ENCODE data around the gene RPRM.

GRCh38 chr2:153495725-153496124 lies 17.2 kb upstream of the RPRM start:
- TF ChIP-seq CTCF (IDR thresholded peaks at IDR 0.05) (no peak), ZFX (IDR thresholded peaks at IDR 0.05; ENCODE audit: borderline replicate concordance) (no peak)

All from 22Rv1 (cell line).